Endothelial cell (in vitro differentiated cells): ENCODE results near the gene RSL24D1. TPM values are rescaled to one million over a fixed set of nuclear protein-coding genes. Genes with fewer than 3 reads are reported as not detected.

Experiments used
- DNase-seq: peaks from one replicate; pipeline ENCODE4 v3.0.0; 2021; ENCODE audit warnings: low spot score
- H3K27ac Mint-ChIP-seq: one replicate; pipeline ENCODE4 v1.8.0; 2021; ENCODE audit warnings: mixed read lengths, inconsistent platforms; ENCODE audit not compliant: unreplicated experiment
- H3K27me3 Mint-ChIP-seq: one replicate; pipeline ENCODE4 v1.8.0; 2021; ENCODE audit warnings: mild to moderate bottlenecking, moderate library complexity, mixed read lengths, inconsistent platforms; ENCODE audit not compliant: unreplicated experiment
- H3K36me3 Mint-ChIP-seq: one replicate; pipeline ENCODE4 v1.8.0; 2021; ENCODE audit warnings: mild to moderate bottlenecking, low read depth, mixed read lengths, inconsistent platforms; ENCODE audit not compliant: unreplicated experiment
- H3K4me1 Mint-ChIP-seq: one replicate; pipeline ENCODE4 v1.8.0; 2021; ENCODE audit warnings: mild to moderate bottlenecking, mixed read lengths, inconsistent platforms; ENCODE audit not compliant: unreplicated experiment
- H3K4me3 Mint-ChIP-seq: one replicate; pipeline ENCODE4 v1.8.0; 2021; ENCODE audit warnings: mild to moderate bottlenecking, mixed read lengths, inconsistent platforms; ENCODE audit not compliant: unreplicated experiment
- H3K9me3 Mint-ChIP-seq: one replicate; pipeline ENCODE4 v1.8.0; 2021; ENCODE audit warnings: mixed read lengths, inconsistent platforms; ENCODE audit not compliant: unreplicated experiment
- CTCF ChIP-seq: fragments of 200-600 bp; sonication (generic); IDR thresholded peaks from one replicate; pipeline ENCODE4 v1.5.0; 2021; ENCODE audit warnings: antibody characterized with exemption; ENCODE audit not compliant: unreplicated experiment
- total RNA-seq: library from RNA; stranded (reverse); fragmentation: NEBNext Ultra II Directional; extraction: Animal tissue kit (Norgen Biotek cat#: 25700); gene quantifications from one replicate; pipeline ENCODE4 v1.2.1, GENCODE V29; 2021; ENCODE audit not compliant: unreplicated experiment

Gene RSL24D1
- total RNA-seq, 1 donor from 2014 or later, result 58.0 TPM

DNA sequence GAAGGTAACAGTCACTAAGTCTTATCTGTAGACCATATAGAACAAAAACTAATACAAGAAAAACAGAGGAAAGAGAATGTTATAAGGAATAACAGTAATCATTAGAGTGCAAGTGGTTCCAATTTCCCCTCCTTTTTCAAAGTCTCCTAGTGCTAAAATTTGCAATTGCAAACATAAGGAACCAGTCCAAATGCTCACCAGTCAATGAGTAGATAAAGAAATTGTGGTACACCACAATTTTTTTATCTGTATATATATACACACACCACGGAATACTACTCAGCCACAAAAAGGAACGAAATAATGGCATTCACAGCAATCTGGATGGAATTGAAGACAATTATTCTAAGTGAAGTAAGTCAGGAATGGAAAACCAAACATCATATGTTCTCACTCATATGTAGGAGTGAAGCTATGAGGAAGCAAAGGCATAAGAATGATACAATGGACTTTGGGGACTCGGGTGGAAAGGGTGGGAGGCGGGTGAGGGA lies 38.9 kb upstream of the RSL24D1 start:
- Mint-ChIP-seq H3K9me3 (no peaks in the 10 kb centered on the region), H3K27ac (no peak overlapping the region), H3K4me1 (no peaks in the 10 kb centered on the region), H3K4me3 (no peak overlapping the region), H3K27me3 (no peaks in the 10 kb centered on the region), H3K36me3 (no peaks in the 10 kb centered on the region)
- TF ChIP-seq CTCF, result no peak
- DNase-seq, result no peak

GRCh38 chr15:55234800-55235104 lies 38.0 kb upstream of the RSL24D1 start:
- H3K9me3 Mint-ChIP-seq, result no peaks in the 10 kb centered on the region
- no peaks in the 10 kb centered on the region for H3K36me3 Mint-ChIP-seq
- DNase-seq, result no peak
- H3K4me1 Mint-ChIP-seq, result no peaks in the 10 kb centered on the region
- TF ChIP-seq CTCF, result no peak
- peaks cover 2% of the 10 kb centered on the region for H3K27me3 Mint-ChIP-seq
- no peak overlapping the region for H3K4me3 Mint-ChIP-seq
- no peak overlapping the region for H3K27ac Mint-ChIP-seq

DNA sequence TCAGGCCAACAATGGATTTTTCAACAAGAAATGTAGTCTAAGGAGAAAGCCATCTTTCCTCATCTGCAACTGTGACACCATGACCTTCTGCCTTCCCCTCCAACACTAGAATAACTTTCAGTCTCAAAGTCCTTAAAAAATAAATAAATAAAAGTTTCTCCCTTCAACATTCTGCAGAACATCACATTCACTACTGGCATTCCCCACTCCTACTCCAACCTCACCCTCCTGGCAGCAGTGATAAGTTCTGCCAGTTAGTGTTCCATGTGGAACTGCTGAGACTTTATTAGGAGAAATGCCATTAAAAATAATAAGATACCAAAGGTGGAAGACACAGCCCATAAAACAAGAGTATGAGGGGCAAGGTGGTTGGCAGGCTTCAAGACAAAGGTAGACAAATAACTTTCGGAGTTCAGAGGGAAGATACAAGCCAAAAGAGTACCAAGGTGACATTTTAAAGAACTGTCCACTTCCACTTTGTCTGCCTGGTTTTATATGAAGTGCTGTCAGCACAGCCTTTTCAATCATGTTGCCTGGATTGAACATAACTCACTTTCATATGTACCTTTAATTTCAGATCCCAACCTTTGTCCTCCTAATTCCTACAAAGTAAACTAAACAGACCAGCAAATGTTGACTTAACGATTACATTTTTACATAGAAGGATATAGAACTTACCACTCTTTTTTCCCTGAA lies 37.5 kb upstream of the RSL24D1 start:
- DNase-seq, result no peak
- Mint-ChIP-seq H3K27ac (no peak overlapping the region), H3K4me3 (no peak overlapping the region), H3K27me3 (peaks cover 2% of the 10 kb centered on the region), H3K9me3 (no peaks in the 10 kb centered on the region), H3K4me1 (no peaks in the 10 kb centered on the region), H3K36me3 (no peaks in the 10 kb centered on the region)
- TF ChIP-seq CTCF, result no peak

DNA sequence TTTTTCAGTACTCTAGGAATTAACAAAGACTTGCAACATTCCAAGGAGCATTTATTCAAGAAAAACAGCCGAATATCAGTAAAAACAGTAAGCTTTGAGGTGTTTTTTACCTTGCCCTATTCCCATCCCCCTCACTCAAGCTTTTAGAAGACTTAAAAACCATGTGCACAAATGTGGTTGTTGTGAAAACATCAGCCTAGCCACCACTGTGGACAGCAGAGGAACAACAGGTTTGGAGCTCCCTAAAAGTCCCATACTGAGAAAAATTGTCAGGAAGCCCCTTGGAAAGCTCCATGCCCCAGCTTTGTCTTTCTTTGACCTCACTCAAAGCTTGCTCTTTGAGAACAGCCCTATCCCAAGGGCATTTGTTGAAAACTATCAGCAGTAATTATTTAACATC lies 34.7 kb upstream of the RSL24D1 start:
- Mint-ChIP-seq H3K4me1 (no peaks in the 10 kb centered on the region), H3K36me3 (no peaks in the 10 kb centered on the region), H3K27me3 (peaks cover 2% of the 10 kb centered on the region), H3K4me3 (no peak overlapping the region), H3K9me3 (no peaks in the 10 kb centered on the region), H3K27ac (no peak overlapping the region)
- DNase-seq, result no peak
- no peak for TF ChIP-seq CTCF

- Mint-ChIP-seq H3K9me3 (no peaks in the 10 kb centered on the region), H3K4me1 (no peaks in the 10 kb centered on the region), H3K36me3 (no peaks in the 10 kb centered on the region), H3K4me3 (no peak overlapping the region), H3K27me3 (peaks cover 2% of the 10 kb centered on the region), H3K27ac (no peak overlapping the region)
- DNase-seq, result no peak
- no peak for TF ChIP-seq CTCF
These were observed 34.2 kb upstream of the RSL24D1 start for GRCh38 chr15:55230953-55231352.
